ENCODE measurements around the gene C17orf78.

Gene C17orf78

GRCh38 chr17:37422971-37423625 lies 47.3 kb downstream of the C17orf78 start:
- H2BK120ac ChIP-seq (ENCODE audit: low read depth, low read length), result no peak overlapping the region
- H3K4me1 ChIP-seq (ENCODE audit: control insufficient read depth in 2 of 2, insufficient read depth in 1 of 2, low read depth in 1 of 2, low read length in 2 of 2), result no peaks in the 10 kb centered on the region
- H4K91ac ChIP-seq (ENCODE audit: low read depth, low read length, poor library complexity), result no peak overlapping the region
- H3K23ac ChIP-seq (ENCODE audit: low read depth, low read length, poor library complexity), result no peak overlapping the region
- no peak overlapping the region for H2BK12ac ChIP-seq (ENCODE audit: low read length)
- H2AFZ ChIP-seq (ENCODE audit: low read length), result no peak overlapping the region
- H3K4ac ChIP-seq (ENCODE audit: low read length), result no peak overlapping the region
- H3K9ac ChIP-seq (ENCODE audit: low read depth, low read length, poor library complexity), result no peak overlapping the region
- WGBS, 2 donors (ENCODE audit: extremely low coverage in 2 of 2, insufficient read length in 2 of 2, insufficient replicate concordance in 1 of 2), result no CpG with 5 or more reads among the region's 4 CpGs
- no peak overlapping the region for H2AK5ac ChIP-seq (ENCODE audit: low read depth, low read length)
- no peaks in the 10 kb centered on the region for H3K79me1 ChIP-seq (ENCODE audit: low read depth, low read length)
- H3K27ac ChIP-seq (replicated peaks; ENCODE audit: low read length), result no peak overlapping the region
- peaks cover 4 to 90% of the 10 kb centered on the region in 2 donors for H3K36me3 ChIP-seq (replicated peaks in 1 of 2; ENCODE audit: control insufficient read depth in 2 of 2, insufficient read depth in 2 of 2, low read length in 2 of 2)
- no peak overlapping the region for H3K4me2 ChIP-seq (ENCODE audit: insufficient read depth, low read length, poor library complexity, severe bottlenecking)
- no peak overlapping the region for H2BK5ac ChIP-seq (ENCODE audit: low read length)
- no peak overlapping the region for H3K18ac ChIP-seq (ENCODE audit: low read length)
- no peak overlapping the region for H2BK15ac ChIP-seq (ENCODE audit: low read length)
- no peak overlapping the region for H3K14ac ChIP-seq (ENCODE audit: low read length)
- DNase-seq (ENCODE audit: low spot score), result no peak
- no peak overlapping the region for H4K8ac ChIP-seq (ENCODE audit: low read depth, low read length)
- no peak overlapping the region for H3K4me3 ChIP-seq (ENCODE audit: low read length in 2 of 2)
- H3K9me3 ChIP-seq (replicated peaks in 1 of 2; ENCODE audit: control insufficient read depth in 2 of 2, insufficient read depth in 1 of 2, low read depth in 1 of 2, low read length in 2 of 2), result no peaks in the 10 kb centered on the region
- no peaks in the 10 kb centered on the region for H3K27me3 ChIP-seq (ENCODE audit: control insufficient read depth in 3 of 3, insufficient read depth in 3 of 3, low read depth in 1 of 3, low read length in 3 of 3)

- H3K14ac ChIP-seq (ENCODE audit: low read length), result no peak overlapping the region
- H3K4me2 ChIP-seq (ENCODE audit: insufficient read depth, low read length, poor library complexity, severe bottlenecking), result no peak overlapping the region
- H2AK5ac ChIP-seq (ENCODE audit: low read depth, low read length), result no peak overlapping the region
- H3K4me1 ChIP-seq (ENCODE audit: control insufficient read depth in 2 of 2, insufficient read depth in 1 of 2, low read depth in 1 of 2, low read length in 2 of 2), result no peaks in the 10 kb centered on the region
- no peak overlapping the region for H3K27ac ChIP-seq (replicated peaks; ENCODE audit: low read length)
- no peak overlapping the region for H2BK12ac ChIP-seq (ENCODE audit: low read length)
- H3K79me1 ChIP-seq (ENCODE audit: low read depth, low read length), result no peaks in the 10 kb centered on the region
- H3K18ac ChIP-seq (ENCODE audit: low read length), result no peak overlapping the region
- no peak for DNase-seq (ENCODE audit: low spot score)
- no peak overlapping the region for H2BK15ac ChIP-seq (ENCODE audit: low read length)
- no peaks in the 10 kb centered on the region for H3K9me3 ChIP-seq (replicated peaks in 1 of 2; ENCODE audit: control insufficient read depth in 2 of 2, insufficient read depth in 1 of 2, low read depth in 1 of 2, low read length in 2 of 2)
- no peak overlapping the region for H2BK5ac ChIP-seq (ENCODE audit: low read length)
- no peaks in the 10 kb centered on the region for H3K27me3 ChIP-seq (ENCODE audit: control insufficient read depth in 3 of 3, insufficient read depth in 3 of 3, low read depth in 1 of 3, low read length in 3 of 3)
- peaks cover 8 to 89% of the 10 kb centered on the region in 2 donors for H3K36me3 ChIP-seq (replicated peaks in 1 of 2; ENCODE audit: control insufficient read depth in 2 of 2, insufficient read depth in 2 of 2, low read length in 2 of 2)
- H2AFZ ChIP-seq (ENCODE audit: low read length), result no peak overlapping the region
- H3K9ac ChIP-seq (ENCODE audit: low read depth, low read length, poor library complexity), result no peak overlapping the region
- no peak overlapping the region for H3K4me3 ChIP-seq (ENCODE audit: low read length in 2 of 2)
- H4K8ac ChIP-seq (ENCODE audit: low read depth, low read length), result no peak overlapping the region
- no peak overlapping the region for H2BK120ac ChIP-seq (ENCODE audit: low read depth, low read length)
- no peak overlapping the region for H3K23ac ChIP-seq (ENCODE audit: low read depth, low read length, poor library complexity)
- no peak overlapping the region for H4K91ac ChIP-seq (ENCODE audit: low read depth, low read length, poor library complexity)
- WGBS, 2 donors (ENCODE audit: extremely low coverage in 2 of 2, insufficient read length in 2 of 2, insufficient replicate concordance in 1 of 2), result no CpG with 5 or more reads among the region's 1 CpG
- H3K4ac ChIP-seq (ENCODE audit: low read length), result no peak overlapping the region
These were observed 49.5 kb downstream of the C17orf78 start for GRCh38 chr17:37425268-37425667.

GRCh38 chr17:37429039-37429438 lies 53.3 kb downstream of the C17orf78 start:
- Histone ChIP-seq H4K8ac (ENCODE audit: low read depth, low read length) (no peak overlapping the region), H3K9me3 (replicated peaks in 1 of 2; ENCODE audit: control insufficient read depth in 2 of 2, insufficient read depth in 1 of 2, low read depth in 1 of 2, low read length in 2 of 2) (no peaks in the 10 kb centered on the region)

GRCh38 chr17:37429453-37429852 lies 53.7 kb downstream of the C17orf78 start:
- H2BK15ac ChIP-seq (ENCODE audit: low read length), result no peak overlapping the region

More at GRCh38 chr17:37429039-37429438, 53.3 kb downstream of the C17orf78 start:
- Histone ChIP-seq H3K9ac (ENCODE audit: low read depth, low read length, poor library complexity) (no peak overlapping the region), H3K18ac (ENCODE audit: low read length) (no peak overlapping the region), H3K4me2 (ENCODE audit: insufficient read depth, low read length, poor library complexity, severe bottlenecking) (no peak overlapping the region), H3K4me1 (ENCODE audit: control insufficient read depth in 2 of 2, insufficient read depth in 1 of 2, low read depth in 1 of 2, low read length in 2 of 2) (no peaks in the 10 kb centered on the region), H2BK12ac (ENCODE audit: low read length) (no peak overlapping the region), H2BK5ac (ENCODE audit: low read length) (no peak overlapping the region), H4K91ac (ENCODE audit: low read depth, low read length, poor library complexity) (no peak overlapping the region), H2BK15ac (ENCODE audit: low read length) (no peak overlapping the region), H2AK5ac (ENCODE audit: low read depth, low read length) (no peak overlapping the region), H3K4me3 (ENCODE audit: low read length in 2 of 2) (no peak overlapping the region), H3K79me1 (ENCODE audit: low read depth, low read length) (no peaks in the 10 kb centered on the region), H3K4ac (ENCODE audit: low read length) (no peak overlapping the region), H3K36me3 (replicated peaks in 1 of 2; ENCODE audit: control insufficient read depth in 2 of 2, insufficient read depth in 2 of 2, low read length in 2 of 2) (peaks cover 6 to 98% of the 10 kb centered on the region in 2 donors), H3K27ac (replicated peaks; ENCODE audit: low read length) (no peak overlapping the region), H3K23ac (ENCODE audit: low read depth, low read length, poor library complexity) (no peak overlapping the region), H2AFZ (ENCODE audit: low read length) (no peak overlapping the region), H2BK120ac (ENCODE audit: low read depth, low read length) (no peak overlapping the region), H3K14ac (ENCODE audit: low read length) (no peak overlapping the region), H3K27me3 (ENCODE audit: control insufficient read depth in 3 of 3, insufficient read depth in 3 of 3, low read depth in 1 of 3, low read length in 3 of 3) (no peaks in the 10 kb centered on the region)
- DNase-seq (ENCODE audit: low spot score), result no peak
- WGBS, 2 donors (ENCODE audit: extremely low coverage in 2 of 2, insufficient read length in 2 of 2, insufficient replicate concordance in 1 of 2), result no CpG with 5 or more reads among the region's 3 CpGs

More at GRCh38 chr17:37429453-37429852, 53.7 kb downstream of the C17orf78 start:
- Histone ChIP-seq H2AFZ (ENCODE audit: low read length) (no peak overlapping the region), H3K27ac (replicated peaks; ENCODE audit: low read length) (no peak overlapping the region), H4K91ac (ENCODE audit: low read depth, low read length, poor library complexity) (no peak overlapping the region), H3K4me1 (ENCODE audit: control insufficient read depth in 2 of 2, insufficient read depth in 1 of 2, low read depth in 1 of 2, low read length in 2 of 2) (no peaks in the 10 kb centered on the region), H3K4me3 (ENCODE audit: low read length in 2 of 2) (no peak overlapping the region), H3K79me1 (ENCODE audit: low read depth, low read length) (no peaks in the 10 kb centered on the region), H3K9ac (ENCODE audit: low read depth, low read length, poor library complexity) (no peak overlapping the region), H2AK5ac (ENCODE audit: low read depth, low read length) (no peak overlapping the region), H3K18ac (ENCODE audit: low read length) (no peak overlapping the region), H3K23ac (ENCODE audit: low read depth, low read length, poor library complexity) (no peak overlapping the region), H2BK120ac (ENCODE audit: low read depth, low read length) (no peak overlapping the region), H3K4me2 (ENCODE audit: insufficient read depth, low read length, poor library complexity, severe bottlenecking) (no peak overlapping the region), H3K36me3 (replicated peaks in 1 of 2; ENCODE audit: control insufficient read depth in 2 of 2, insufficient read depth in 2 of 2, low read length in 2 of 2) (peaks cover 6 to 98% of the 10 kb centered on the region in 2 donors), H2BK12ac (ENCODE audit: low read length) (no peak overlapping the region), H3K4ac (ENCODE audit: low read length) (no peak overlapping the region), H4K8ac (ENCODE audit: low read depth, low read length) (no peak overlapping the region), H3K9me3 (replicated peaks in 1 of 2; ENCODE audit: control insufficient read depth in 2 of 2, insufficient read depth in 1 of 2, low read depth in 1 of 2, low read length in 2 of 2) (no peaks in the 10 kb centered on the region), H2BK5ac (ENCODE audit: low read length) (no peak overlapping the region), H3K14ac (ENCODE audit: low read length) (no peak overlapping the region), H3K27me3 (ENCODE audit: control insufficient read depth in 3 of 3, insufficient read depth in 3 of 3, low read depth in 1 of 3, low read length in 3 of 3) (no peaks in the 10 kb centered on the region)
- no CpG with 5 or more reads among the region's 1 CpG for WGBS, 2 donors (ENCODE audit: extremely low coverage in 2 of 2, insufficient read length in 2 of 2, insufficient replicate concordance in 1 of 2)
- no peak for DNase-seq (ENCODE audit: low spot score)
